Stimulated activated CD4-positive, alpha-beta T cell treated with anti-CD3 and anti-CD28 coated beads, Interleukin-2, amount 100 ng/mL, for 24 hours (primary cell): ENCODE results near the gene MRPS5.

Source experiments
- DNase-seq, 2 donors: peaks; one replicate each; pipeline ENCODE4 v3.0.0-alpha.2; 2020

The MRPS5 gene

DNA sequence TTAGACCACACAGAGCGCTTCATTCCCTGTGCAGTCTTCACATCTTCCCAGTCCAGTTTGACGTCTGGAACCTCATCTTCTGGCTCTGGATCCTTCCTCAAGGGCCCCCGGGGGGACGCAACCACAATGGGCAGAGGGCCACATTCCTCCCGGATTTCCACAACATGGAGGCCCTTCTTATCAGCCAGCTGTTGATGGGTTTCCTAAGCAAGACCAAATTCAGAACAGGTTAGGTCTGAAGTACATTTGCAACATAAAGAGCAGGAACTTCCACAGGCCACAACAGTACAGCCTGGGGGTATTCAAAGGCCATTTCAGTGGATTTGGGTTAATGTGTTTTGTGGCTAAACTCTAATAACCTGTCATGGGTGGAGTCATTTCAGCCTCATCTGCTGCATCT, 34.2 kb downstream of the MRPS5 start:
- DNase-seq = no peak

DNA sequence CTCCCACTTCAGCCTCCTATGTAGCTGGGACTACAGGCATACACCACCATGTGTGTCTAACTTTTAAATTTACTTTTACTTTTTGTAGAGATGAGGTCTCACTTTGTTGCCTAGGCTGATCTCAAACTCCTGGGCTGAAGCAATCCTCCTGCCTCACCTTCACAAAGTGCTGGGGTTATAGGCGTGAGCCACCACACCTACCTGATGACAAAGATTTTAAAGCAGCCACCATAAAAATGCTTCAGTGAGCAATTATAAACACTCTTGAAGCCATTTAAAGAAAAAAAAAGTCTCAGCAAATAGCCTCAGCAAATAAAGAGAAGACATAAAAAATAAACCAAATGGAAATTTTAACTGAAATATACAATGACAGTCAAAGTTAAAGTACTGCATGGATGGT, 35.6 kb downstream of the MRPS5 start:
- no peak for DNase-seq

GRCh38 chr2:95082477-95082876, 39.1 kb downstream of the MRPS5 start:
- DNase-seq = no peak

DNA sequence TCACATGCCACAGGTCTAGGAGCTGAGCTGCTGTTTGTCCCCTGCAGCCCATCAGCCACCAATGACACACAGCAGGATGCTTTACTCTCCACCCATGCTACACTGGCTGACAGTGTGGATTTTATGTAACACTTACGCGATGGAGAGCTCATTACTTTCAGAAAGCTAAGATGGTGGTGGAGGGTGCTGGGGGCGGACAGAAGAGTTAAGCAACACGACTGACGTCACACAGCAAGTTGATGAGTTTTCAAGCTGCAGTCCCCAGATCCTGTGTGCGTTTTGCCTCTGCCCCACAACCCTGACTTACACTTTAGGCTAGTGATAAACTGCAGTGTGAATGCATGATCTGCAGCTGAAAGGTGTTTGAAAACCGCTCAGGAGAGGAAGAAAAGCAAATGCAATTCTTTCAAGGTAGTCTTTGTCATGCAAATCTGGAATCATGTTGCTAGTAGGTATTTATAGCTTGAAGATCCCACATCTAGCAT, 42.4 kb downstream of the MRPS5 start:
- DNase-seq = no peak

DNA sequence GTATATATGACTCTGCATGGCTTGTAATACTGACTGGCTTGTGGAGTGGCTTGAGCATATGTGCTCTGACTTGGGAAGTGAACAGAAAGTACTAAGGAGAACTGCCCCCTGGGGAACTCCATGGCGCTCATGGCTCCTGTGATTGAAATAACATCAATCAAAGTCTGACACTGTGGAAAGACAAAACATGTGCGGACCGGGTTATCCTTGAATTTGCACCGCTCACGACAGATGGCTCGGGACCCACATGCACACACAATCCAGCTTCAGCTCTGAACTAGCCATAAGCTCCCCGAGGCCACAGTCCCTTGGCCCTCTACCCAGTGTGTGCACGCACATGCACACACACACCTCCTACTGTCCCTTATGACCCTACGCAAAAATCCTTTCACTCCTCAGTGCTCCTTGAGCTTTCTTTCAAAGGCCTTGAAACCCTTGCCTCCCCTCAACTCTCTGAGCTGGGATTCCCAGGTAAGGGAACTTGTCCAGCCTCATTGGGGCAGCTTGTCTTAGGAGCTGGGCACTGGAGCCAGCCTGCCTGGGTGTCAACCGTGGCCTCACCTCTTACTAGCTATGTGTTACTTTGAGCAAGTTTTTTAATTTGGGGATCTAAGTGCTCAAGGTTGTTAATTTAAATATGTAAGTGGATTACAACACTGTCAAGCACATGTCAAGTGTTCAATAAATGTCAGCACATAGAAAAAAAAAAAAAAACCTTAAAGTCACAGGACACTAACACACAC, 43.6 kb downstream of the MRPS5 start:
- no peak for DNase-seq

- DNase-seq = no peak
These were observed 44.1 kb downstream of the MRPS5 start for GRCh38 chr2:95077530-95077825.

DNA sequence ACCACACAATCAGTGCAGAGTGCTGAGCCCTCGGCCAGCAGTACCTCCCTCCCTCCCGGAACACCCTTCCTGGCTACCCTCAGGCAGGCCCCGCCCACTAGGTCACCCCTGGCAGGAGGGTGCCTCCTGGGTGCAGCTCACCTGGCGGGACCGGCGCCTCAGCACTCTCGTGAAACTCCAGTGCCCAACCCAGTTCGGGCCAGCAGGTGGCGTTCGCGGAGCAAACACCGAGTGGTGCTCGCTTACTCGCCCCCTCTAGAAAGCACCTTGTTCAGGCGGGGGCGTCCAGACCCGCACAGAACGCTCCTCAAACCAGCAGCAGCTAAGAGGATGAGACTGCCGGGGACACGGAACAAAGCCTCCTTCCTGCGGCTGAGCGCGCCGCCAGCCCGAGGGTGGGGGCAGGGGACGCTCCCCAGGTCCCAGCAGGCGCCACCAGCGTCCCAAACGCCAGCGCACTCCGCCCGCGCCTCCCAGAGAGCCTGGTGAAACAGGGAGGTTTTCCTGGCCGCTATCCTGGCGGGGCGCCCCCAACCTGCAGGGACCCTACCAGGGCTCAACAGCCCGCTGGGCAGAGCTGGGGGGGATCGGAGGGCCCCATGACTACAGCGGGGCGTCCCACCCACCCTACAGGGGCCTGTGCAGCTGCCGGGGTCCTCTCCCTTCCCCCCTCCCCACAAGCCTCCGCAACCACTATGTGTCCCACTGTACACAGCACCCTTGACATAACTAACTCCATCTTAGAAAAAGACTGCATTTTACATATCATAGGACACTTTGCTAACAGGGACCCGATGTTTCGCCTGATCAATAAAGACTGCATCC, 44.7 kb downstream of the MRPS5 start:
- DNase-seq = peak; percentile 91 to 93

GRCh38 chr2:95075440-95076132, 46.0 kb downstream of the MRPS5 start:
- no peak for DNase-seq

- DNase-seq = peak; percentile 63 to 65
These were observed 46.8 kb downstream of the MRPS5 start for GRCh38 chr2:95074663-95075439.

GRCh38 chr2:95073856-95074662, 47.5 kb downstream of the MRPS5 start:
- no peak for DNase-seq

- DNase-seq = no peak
These were observed 49.2 kb downstream of the MRPS5 start for GRCh38 chr2:95072424-95072823.

GRCh38 chr2:95071856-95072255, 49.8 kb downstream of the MRPS5 start:
- DNase-seq = no peak

GRCh38 chr2:95069465-95069864, 52.1 kb downstream of the MRPS5 start:
- no peak for DNase-seq

DNA sequence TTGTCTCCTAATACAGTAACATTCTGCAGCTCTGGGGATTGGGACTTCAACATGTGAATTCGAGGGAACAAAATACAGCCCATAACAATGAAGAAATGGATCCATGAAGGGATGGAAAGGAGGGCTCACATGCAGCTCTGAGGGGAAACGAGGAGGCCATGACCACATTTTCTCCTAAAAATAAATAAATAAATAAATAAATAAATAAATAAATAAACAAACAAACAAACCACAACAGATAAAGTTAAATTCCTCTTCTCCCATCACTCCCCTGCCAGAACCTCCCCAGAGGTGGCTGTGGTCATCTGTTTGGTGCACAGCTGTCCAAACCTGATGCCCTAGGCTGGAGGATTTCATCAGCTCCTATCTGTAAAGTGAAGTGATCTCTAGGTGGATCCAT, 53.4 kb downstream of the MRPS5 start:
- no peak for DNase-seq

DNA sequence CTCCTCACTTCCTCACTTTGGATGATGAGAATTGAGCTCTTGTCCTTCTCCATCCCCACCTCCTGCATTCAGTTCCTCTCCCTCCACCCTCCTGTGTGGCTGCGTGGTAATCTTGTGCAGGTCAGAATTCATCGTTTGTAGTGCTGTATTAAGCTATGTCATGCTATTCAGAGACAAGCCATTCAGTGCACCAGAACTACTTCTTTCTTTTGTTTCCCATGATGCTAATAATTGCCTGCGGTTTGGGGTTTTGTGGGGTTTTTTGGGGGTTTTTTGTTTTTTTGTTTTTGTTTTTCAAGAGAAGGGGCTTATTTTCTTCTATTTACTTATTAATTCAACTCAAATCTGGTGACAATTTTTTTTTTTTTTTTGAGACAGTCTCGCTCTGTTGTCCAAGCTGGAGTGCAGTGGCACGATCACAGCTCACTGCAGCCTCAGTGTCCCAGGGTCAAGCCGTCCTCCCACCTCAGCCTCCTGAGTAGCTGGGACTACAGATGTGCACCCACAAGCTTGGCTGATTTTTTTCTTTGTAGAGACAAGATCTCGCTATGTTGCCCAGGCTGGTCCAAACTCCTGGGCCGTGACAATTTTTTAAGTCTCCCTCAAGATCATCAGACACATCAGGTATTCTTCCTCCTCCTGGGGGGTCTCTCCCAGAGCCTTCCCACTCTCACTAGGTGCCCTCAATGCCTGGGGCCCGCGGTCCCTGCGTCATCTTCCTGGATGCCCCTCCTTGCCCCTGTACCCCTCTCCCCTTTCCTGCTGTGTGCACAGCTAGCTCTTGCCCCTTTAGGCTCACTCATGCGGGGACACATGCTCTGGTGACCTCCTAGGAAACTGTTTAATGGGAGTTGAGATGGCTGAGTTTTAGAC, 58.3 kb downstream of the MRPS5 start:
- no peak for DNase-seq

GRCh38 chr2:95062242-95063085, 59.1 kb downstream of the MRPS5 start:
- DNase-seq = no peak

DNA sequence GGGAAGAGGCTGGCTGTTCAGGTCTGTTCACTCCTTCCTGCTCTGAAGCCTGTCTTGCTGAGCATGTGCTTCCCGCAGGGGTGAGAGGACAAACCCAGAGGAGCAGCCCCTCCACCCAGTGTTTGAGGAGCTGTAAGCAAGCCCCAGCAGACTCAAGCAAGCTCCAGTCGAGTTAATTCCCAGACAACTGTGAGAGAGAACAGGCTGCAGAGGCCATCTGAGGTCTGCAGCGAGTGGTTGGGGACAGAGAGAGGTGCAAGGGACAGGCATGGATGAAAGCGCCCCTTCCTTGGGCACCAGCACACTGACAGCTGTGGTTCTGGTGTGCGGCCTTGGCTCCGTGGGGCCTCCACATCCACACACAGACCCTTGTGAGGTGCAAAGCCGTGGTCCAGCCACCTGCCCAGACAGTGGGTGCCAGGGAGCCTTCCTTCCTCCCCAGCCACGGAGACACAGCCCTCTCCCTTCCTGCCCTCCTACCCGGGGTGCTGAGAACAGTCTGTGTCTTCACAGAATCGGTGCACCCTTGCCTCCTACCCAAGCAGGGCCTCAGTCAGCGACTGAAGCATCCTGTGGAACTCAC, 59.9 kb downstream of the MRPS5 start:
- no peak for DNase-seq

- DNase-seq = no peak
These were observed 60.5 kb downstream of the MRPS5 start for GRCh38 chr2:95061119-95061512.

DNA sequence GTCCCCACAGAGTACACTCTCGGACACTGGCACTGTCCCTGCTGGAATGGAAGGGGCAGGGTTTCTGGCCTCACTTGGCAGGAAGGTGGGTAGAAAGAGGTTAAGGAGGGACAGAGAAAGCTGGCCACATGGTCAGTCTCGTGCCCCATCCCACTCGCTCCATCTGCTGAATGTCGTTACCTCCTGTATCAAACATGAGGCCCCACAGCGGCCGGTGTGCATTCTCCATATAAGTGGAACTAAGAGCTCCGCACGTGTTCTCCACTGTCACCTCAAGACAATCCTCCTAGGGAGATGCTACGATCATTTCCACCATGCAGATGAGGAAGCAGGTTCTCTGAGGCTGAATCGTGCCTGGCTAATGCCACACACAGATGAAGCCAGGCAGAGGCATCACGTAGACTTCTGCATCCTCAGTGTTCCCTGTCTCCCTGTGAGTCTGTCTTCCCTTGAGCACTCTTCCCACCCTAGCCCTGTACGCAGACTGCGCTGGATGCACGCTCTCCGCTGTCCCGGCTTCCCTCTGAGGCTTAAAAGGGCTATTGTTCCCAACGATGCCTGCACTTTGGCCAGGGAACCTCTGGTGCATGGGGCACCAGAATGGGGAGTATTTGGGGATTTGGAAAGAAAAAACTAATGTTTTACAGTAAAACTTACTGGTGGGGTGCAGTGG, 61.0 kb downstream of the MRPS5 start:
- no peak for DNase-seq
